Activated CD4-positive, alpha-beta T cell treated with anti-CD3 and anti-CD28 coated beads for 1 hour (primary cell): ENCODE measurements around the gene PFKP.
"Not testable (repeated sequence)": the region's sequence is repeated elsewhere in the genome, so short reads cannot be mapped to it uniquely, and the experiment has no call there.

Experiments used
- DNase-seq: peaks from one replicate; pipeline ENCODE4 v3.0.0-alpha.2; 2020

The PFKP gene

GRCh38 chr10:3100093-3100792 is 32.9 kb downstream of the PFKP start:
- no peak for DNase-seq

GRCh38 chr10:3100856-3101640 is 33.7 kb downstream of the PFKP start:
- DNase-seq, result no peak

- no peak for DNase-seq
These were observed 35.5 kb downstream of the PFKP start for GRCh38 chr10:3102720-3103427.

GRCh38 chr10:3103646-3104045 is 36.3 kb downstream of the PFKP start:
- no peak for DNase-seq

GRCh38 chr10:3104251-3104918 is 37.0 kb downstream of the PFKP start:
- DNase-seq, result no peak

- DNase-seq, result no peak
These were observed 37.8 kb downstream of the PFKP start for GRCh38 chr10:3105166-3105565.

- DNase-seq, result no peak
These were observed 38.6 kb downstream of the PFKP start for GRCh38 chr10:3105905-3106304.

- not testable (repeated sequence) for DNase-seq
These were observed 39.0 kb downstream of the PFKP start for GRCh38 chr10:3106328-3106727.

- no peak for DNase-seq
These were observed 39.6 kb downstream of the PFKP start for GRCh38 chr10:3106928-3107425.

- no peak for DNase-seq
These were observed 40.1 kb downstream of the PFKP start for GRCh38 chr10:3107426-3107961.

- DNase-seq, result no peak
These were observed 40.7 kb downstream of the PFKP start for GRCh38 chr10:3108033-3108432.

GRCh38 chr10:3108575-3109105 is 41.3 kb downstream of the PFKP start:
- DNase-seq, result no peak

- DNase-seq, result no peak
These were observed 41.8 kb downstream of the PFKP start for GRCh38 chr10:3109196-3109595.

- no peak for DNase-seq
These were observed 42.3 kb downstream of the PFKP start for GRCh38 chr10:3109633-3110032.

GRCh38 chr10:3110782-3111620 is 43.7 kb downstream of the PFKP start:
- no peak for DNase-seq

- DNase-seq, result no peak
These were observed 44.3 kb downstream of the PFKP start for GRCh38 chr10:3111621-3112163.

GRCh38 chr10:3113343-3113720 is 46.0 kb downstream of the PFKP start:
- DNase-seq, result no peak

GRCh38 chr10:3115685-3116084 is 48.3 kb downstream of the PFKP start:
- no peak for DNase-seq

- DNase-seq, result no peak
These were observed 49.3 kb downstream of the PFKP start for GRCh38 chr10:3116508-3117100.

GRCh38 chr10:3117486-3117885 is 50.1 kb downstream of the PFKP start:
- no peak for DNase-seq

GRCh38 chr10:3118641-3119091 is 51.3 kb downstream of the PFKP start:
- DNase-seq, result no peak
